Stimulated activated effector memory CD8-positive, alpha-beta T cell treated with anti-CD3 and anti-CD28 coated beads, Interleukin-12 subunit alpha, Interleukin-12 subunit beta, amount 100 ng/mL, for 72 hours (primary cell): Measurements from ENCODE around the gene HTR1B.
A peak's percentile ranks its signal among the peaks of the same experiment; 100 is the strongest.

Experiments
- ATAC-seq: fragments of 150-1000 bp; cut with Tn5 transposase; 2 replicates; pipeline ENCODE4 v1.10.0; 2021
- DNase-seq, 2 donors: peaks; one replicate each; pipeline ENCODE4 v3.0.0; 2021 to 2022; ENCODE audit warnings: low spot score in 2 of 2
- H3K27ac Mint-ChIP-seq: one replicate; pipeline ENCODE4 v1.8.0; 2022; ENCODE audit warnings: mild to moderate bottlenecking, mixed read lengths
- H3K36me3 Mint-ChIP-seq: one replicate; pipeline ENCODE4 v1.8.0; 2022; ENCODE audit warnings: mild to moderate bottlenecking, mixed read lengths
- H3K4me1 Mint-ChIP-seq: one replicate; pipeline ENCODE4 v1.8.0; 2022; ENCODE audit warnings: mixed read lengths
- H3K4me3 Mint-ChIP-seq: one replicate; pipeline ENCODE4 v1.8.0; 2022; ENCODE audit warnings: mild to moderate bottlenecking, mixed read lengths
- H3K9me3 Mint-ChIP-seq: one replicate; pipeline ENCODE4 v1.8.0; 2022; ENCODE audit warnings: mixed read lengths

HTR1B gene, protein sequence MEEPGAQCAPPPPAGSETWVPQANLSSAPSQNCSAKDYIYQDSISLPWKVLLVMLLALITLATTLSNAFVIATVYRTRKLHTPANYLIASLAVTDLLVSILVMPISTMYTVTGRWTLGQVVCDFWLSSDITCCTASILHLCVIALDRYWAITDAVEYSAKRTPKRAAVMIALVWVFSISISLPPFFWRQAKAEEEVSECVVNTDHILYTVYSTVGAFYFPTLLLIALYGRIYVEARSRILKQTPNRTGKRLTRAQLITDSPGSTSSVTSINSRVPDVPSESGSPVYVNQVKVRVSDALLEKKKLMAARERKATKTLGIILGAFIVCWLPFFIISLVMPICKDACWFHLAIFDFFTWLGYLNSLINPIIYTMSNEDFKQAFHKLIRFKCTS

DNA sequence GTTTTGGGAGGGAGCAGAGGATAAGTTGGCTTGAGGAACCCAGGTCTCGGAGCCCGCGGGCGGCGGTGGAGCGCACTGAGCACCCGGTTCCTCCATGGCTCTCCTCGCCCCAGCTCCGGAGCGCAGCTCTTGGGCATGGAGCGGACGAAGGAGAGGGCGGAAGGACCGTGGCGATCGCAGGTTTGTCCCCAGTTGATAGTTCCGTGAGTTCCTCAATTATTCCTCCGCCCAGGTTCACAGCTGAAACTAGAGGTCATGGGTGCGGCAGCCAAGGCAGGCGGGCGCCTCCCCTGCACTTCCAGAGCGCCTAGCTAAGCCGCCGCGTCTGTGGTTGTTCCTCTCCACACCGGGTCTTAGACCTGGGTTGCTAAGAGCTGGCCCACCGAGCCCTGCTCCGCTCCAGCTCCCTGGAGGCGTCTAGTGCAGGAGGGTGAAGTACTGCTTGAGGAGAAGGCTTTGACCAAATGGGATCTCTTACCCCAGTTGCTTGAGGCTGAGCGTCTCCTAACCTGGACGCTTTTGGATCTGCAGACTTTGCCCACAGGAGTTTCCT lies at the start of gene HTR1B:
Gene HTR1B, minus strand, starts transcription at position 184 of the 553 bp plus-strand sequence. Its CDS starts 88 bp downstream, at position 96.
- Mint-ChIP-seq H3K36me3 (no peaks in the 10 kb centered on the region), H3K4me1 (peaks cover 24% of the 10 kb centered on the region), H3K4me3 (peak within 1 kb of the TSS; percentile 33), H3K9me3 (no peaks in the 10 kb centered on the region), H3K27ac (no peak within 1 kb of the TSS)
- ATAC-seq (peak; percentile 3), DNase-seq (no peak)

DNA sequence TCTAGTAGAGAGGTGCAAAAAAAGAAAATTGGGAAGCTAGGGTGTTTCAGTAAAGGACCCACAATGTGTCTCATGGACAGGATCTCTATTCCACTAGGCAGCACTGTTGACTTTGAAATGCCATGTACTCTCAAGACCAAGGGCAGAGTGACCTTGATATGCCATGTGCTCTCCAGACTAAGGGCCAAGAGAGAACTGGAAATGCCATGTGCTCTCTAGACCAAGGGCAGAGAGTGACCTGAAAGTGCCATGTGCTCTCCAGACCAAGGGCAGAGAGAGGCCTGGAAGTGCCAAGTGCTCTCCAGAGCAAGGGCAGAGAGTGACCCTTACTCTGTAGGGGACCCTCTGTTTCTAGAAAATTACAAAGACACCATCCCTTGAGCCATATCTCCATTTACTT lies 49.3 kb upstream of the HTR1B start:
- Mint-ChIP-seq H3K27ac (no peak overlapping the region), H3K4me1 (no peaks in the 10 kb centered on the region), H3K36me3 (no peaks in the 10 kb centered on the region), H3K9me3 (peaks cover 21% of the 10 kb centered on the region), H3K4me3 (no peak overlapping the region)
- DNase-seq (no peak), ATAC-seq (no peak)

DNA sequence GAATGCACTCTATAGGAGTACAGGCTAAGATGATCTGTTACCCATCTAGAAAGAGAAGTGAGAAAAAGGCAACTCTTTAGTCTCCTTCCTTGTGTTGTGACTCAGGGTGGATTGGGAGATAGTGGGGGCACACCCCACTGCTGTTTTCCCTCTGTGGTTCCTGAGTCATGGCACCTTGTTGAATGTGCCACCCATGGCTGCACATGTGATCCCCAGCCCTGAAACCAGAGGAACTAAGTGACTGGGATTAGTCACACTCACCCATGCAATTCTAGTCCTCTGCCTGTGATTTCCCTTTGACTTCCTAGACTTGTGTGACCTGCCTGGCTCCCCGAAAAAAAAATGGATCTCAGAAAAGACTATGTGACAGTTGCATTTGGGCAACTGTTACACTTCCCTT lies 48.6 kb upstream of the HTR1B start:
- ATAC-seq (no peak), DNase-seq (no peak)
- Mint-ChIP-seq H3K9me3 (peaks cover 24% of the 10 kb centered on the region), H3K36me3 (no peaks in the 10 kb centered on the region), H3K4me1 (no peaks in the 10 kb centered on the region), H3K4me3 (no peak overlapping the region), H3K27ac (no peak overlapping the region)

DNA sequence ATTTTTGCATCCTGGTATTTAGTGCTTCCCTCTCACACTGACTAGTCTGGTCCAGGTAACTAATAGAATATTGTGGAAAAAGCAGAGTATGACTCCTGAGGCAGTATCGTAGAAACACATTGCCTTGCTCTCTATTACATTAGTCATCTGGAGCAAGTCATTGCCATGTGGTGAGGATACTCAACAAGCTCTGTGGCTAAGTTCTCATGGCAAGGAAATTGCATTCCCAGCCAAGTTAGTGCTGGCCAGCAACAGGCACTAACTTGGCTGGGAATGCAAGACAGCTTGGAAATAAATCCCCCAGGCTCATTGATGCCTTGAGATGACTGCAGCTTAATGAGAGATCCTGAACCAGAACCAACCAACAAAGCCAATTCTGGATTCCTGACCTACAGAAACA lies 39.7 kb upstream of the HTR1B start:
- no peaks in the 10 kb centered on the region for H3K36me3 Mint-ChIP-seq
- no peaks in the 10 kb centered on the region for H3K4me1 Mint-ChIP-seq
- peaks cover 8% of the 10 kb centered on the region for H3K9me3 Mint-ChIP-seq
- H3K4me3 Mint-ChIP-seq: no peak overlapping the region
- ATAC-seq (no peak), DNase-seq (no peak)
- no peak overlapping the region for H3K27ac Mint-ChIP-seq

DNA sequence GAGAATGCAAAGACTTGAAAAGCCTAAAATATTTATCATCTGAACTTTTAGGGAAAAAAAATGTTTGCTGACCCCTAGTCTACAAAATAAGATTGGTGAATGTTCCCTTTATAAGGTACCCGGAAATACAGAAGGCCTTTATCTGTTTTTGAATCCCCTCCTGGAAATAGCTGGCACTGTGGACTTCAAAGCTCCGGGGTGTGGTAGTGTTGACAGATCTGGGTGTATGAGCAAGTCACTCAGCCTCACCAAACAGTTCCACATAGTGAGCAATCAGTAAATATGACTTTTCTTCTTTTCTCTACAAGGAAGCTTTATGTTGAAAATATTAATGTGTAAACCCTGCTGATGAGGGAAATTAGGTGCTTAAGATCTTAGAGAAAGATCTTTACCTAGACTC lies 29.2 kb upstream of the HTR1B start:
- Mint-ChIP-seq H3K9me3 (peaks cover 2% of the 10 kb centered on the region), H3K4me1 (no peaks in the 10 kb centered on the region), H3K4me3 (no peak overlapping the region), H3K27ac (no peak overlapping the region), H3K36me3 (no peaks in the 10 kb centered on the region)
- no peak for DNase-seq
- ATAC-seq: no peak

DNA sequence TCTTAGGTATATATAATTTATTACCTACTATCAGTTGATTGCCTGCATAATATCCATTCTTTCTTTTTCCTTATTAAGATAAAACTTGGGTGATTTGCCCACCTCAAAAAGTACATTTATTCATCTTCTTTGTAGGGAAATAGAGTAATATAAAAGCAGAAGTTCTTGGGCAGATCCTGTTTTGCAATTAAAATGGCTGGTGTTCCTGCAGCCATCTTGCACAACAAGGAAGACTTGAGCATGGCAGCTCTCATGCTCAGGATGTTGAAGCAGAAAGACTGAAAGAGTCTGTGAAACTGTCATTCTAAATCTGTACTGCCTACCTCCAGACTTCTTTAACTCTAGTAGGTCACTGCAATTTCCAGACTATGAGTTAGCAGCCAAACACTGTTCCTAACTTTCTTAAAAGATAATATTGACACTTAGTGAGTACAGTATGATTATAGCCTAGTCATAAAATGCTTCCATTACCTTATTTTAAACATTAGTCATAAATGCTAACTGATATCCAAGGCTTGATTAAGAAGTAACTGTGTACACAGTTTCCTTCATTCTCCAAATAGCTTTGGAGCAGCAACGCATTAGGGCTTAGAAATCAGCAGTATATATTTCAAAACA lies 24.6 kb upstream of the HTR1B start:
- no peaks in the 10 kb centered on the region for H3K4me1 Mint-ChIP-seq
- no peak overlapping the region for H3K27ac Mint-ChIP-seq
- H3K9me3 Mint-ChIP-seq: peaks cover 5% of the 10 kb centered on the region
- DNase-seq (no peak), ATAC-seq (no peak)
- H3K36me3 Mint-ChIP-seq: no peaks in the 10 kb centered on the region
- H3K4me3 Mint-ChIP-seq: no peak overlapping the region

DNA sequence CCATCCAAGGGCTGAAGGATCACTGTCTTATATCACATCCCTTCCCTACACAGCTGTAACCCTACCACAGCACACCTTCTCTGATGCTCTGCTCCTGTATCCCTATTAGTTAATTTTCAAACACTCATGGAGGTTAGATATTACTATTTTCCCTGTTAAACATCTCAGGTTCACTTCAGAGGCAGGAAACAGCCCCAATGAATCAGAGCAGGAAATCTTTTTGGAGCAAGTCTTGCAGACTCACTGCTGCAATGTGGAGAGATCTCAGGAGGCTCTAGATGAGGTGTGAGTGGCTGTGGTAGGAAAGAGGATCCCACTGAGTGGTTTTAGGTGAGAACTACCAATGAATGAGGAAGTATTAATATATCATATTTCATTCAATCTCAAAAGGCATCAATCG lies 19.7 kb upstream of the HTR1B start:
- no peak for DNase-seq
- no peak overlapping the region for H3K27ac Mint-ChIP-seq
- H3K4me1 Mint-ChIP-seq: no peaks in the 10 kb centered on the region
- no peak overlapping the region for H3K4me3 Mint-ChIP-seq
- peaks cover 3% of the 10 kb centered on the region for H3K9me3 Mint-ChIP-seq
- ATAC-seq: no peak
- no peaks in the 10 kb centered on the region for H3K36me3 Mint-ChIP-seq

DNA sequence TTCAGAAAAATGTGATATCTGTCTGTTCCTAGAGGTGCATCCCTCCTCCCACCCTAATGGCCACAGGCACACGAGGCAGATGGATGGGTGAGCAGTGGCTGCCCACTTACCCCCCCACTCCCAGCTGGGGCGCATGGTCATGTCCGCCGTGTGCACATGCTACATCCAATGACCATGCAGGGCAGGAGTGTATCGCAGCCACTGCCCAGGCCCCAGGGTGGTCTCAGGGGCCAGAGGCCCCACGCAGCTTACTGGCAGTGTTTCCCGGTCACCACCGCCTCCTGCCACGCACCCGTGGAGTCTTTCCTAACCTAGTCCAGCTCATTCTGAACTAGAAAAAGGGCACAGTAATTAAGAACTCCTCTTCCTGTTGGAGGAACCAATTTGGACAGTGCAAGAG lies 11.7 kb upstream of the HTR1B start:
- H3K9me3 Mint-ChIP-seq: no peaks in the 10 kb centered on the region
- DNase-seq (no peak), ATAC-seq (peak; percentile 37)
- H3K4me1 Mint-ChIP-seq: peaks cover 10% of the 10 kb centered on the region
- peak overlapping the region; percentile 42 for H3K4me3 Mint-ChIP-seq
- H3K27ac Mint-ChIP-seq: no peak overlapping the region
- H3K36me3 Mint-ChIP-seq: no peaks in the 10 kb centered on the region

DNA sequence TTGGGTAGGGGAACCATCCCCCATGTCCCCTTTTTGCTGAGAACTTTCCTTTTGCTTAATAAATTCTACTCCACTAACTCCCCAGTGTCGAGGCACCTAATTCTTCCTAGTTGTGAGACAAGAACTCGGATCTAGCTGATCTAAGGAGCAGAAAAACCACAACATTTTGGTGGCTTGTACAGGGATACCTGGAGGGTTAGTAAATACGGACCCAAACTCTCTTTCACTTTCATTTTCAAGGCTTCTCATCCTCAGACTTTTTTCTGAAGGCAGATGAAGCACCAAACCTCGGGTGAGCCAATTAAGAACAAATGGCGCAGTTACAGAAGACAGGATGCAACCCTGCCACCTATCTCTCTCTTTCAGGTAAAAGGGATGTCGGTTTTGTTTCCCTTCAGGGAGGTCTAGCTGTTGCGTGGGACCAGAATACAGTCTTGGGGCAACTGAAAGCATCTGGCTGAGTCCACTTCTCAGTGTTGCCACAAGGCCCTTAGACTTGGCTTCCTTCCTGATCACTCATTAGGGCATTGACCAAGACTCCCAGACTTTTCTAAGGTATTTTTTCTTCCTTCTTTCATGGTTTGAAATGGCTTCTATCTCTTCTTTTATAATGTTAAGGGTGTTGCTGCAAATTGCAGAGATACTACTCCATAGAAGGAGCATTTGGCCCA lies 11.1 kb upstream of the HTR1B start:
- peak overlapping the region; percentile 50 for H3K27ac Mint-ChIP-seq
- no peaks in the 10 kb centered on the region for H3K36me3 Mint-ChIP-seq
- DNase-seq (no peak), ATAC-seq (peak; percentile 37)
- H3K4me3 Mint-ChIP-seq: peak overlapping the region; percentile 42
- H3K9me3 Mint-ChIP-seq: no peaks in the 10 kb centered on the region
- peaks cover 10% of the 10 kb centered on the region for H3K4me1 Mint-ChIP-seq

DNA sequence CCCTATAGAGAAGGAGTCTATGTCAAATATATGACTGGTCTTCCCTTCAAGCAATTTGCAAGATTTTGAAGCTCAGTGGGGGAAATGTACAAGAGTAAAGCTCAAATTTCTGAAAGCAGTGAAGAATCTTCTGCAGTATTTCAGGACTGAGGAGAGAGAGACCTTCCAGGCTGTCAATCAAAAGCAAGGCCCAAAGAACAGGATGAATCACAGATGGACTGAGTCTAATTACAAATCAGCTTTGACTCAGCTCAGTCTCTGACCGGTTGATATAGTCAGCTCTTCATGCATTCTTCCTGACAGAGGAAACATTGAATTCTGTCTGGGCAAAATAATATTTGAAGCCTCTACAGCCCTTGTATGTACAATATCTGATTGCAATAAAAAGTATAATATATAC lies 7.7 kb upstream of the HTR1B start:
- peaks cover 18% of the 10 kb centered on the region for H3K4me1 Mint-ChIP-seq
- no peak overlapping the region for H3K27ac Mint-ChIP-seq
- ATAC-seq (no peak), DNase-seq (no peak)
- no peaks in the 10 kb centered on the region for H3K36me3 Mint-ChIP-seq
- no peak overlapping the region for H3K4me3 Mint-ChIP-seq
- H3K9me3 Mint-ChIP-seq: no peaks in the 10 kb centered on the region

DNA sequence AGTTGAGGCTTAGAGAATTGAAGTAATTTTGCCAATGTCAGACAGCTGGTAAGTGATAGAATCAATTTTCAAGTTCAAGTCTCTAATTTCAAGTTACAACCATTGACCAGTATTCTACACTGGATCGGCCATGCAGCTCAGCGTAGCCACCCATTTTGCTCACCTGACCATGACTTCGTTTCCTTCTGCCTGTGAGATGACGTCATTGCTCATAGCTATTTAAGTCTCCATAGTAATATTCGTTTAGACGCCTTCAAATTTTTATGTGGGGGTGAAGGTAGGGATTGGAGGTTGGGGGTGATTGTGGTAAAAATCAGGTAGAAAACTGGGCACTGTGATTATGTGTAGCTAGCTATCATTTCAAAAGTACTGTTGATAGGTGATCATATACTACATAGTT lies 5.6 kb upstream of the HTR1B start:
- Mint-ChIP-seq H3K4me1 (peaks cover 12% of the 10 kb centered on the region), H3K27ac (no peak overlapping the region), H3K36me3 (no peaks in the 10 kb centered on the region), H3K9me3 (no peaks in the 10 kb centered on the region), H3K4me3 (no peak overlapping the region)
- DNase-seq (no peak), ATAC-seq (no peak)

DNA sequence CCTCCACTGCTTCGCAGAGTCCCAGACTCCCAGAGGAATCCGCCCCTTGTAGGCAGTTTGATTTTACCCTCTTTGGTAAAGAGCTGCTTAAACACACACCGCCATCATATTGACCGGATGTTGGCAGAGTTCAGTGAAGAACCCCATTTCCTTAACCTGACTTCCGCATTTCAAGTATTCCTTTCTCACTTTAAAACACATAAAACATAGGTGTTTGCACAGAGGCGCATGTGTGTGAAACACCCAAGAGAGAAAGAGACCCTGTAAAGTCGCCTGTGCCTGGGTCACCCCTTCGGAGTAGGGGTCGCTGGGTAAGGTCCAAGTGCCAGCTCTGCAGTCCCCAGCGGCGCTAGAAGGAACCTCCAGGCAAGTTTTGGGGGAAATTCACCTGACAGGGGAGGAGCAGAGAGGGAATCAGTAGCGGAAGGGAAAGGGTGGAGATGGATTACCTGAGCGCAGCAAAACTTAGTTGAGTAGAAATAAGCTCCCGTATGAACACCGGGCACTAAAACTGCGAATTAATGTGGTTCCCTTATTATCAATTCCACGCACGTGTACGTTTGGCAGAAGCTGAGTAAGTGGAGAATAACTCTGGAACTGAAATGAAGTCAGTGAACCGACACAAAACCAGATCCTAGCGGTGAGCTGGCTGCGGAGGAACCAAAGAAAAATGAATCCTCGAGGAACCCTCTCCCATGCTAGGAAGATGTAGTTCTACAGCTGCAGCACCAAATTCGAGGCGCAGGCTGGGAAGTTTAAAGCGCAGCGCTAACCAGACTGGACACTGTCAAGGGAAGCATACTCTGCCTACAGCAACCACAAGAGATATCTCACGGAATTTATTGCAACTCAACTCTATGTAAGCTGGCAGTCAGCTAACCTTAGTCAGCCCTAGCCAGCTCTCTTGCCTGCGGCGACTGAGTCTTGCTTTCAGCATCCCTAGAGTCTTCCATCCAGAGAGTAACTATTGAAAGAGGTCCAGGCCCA lies 3.5 kb upstream of the HTR1B start:
- H3K4me3 Mint-ChIP-seq: peak overlapping the region; percentile 68
- no peaks in the 10 kb centered on the region for H3K36me3 Mint-ChIP-seq
- DNase-seq: peak in 1 of 2 donors; percentile 50
- H3K27ac Mint-ChIP-seq: peak overlapping the region; percentile 16
- H3K9me3 Mint-ChIP-seq: no peaks in the 10 kb centered on the region
- peak; percentile 58 for ATAC-seq
- peaks cover 24% of the 10 kb centered on the region for H3K4me1 Mint-ChIP-seq

DNA sequence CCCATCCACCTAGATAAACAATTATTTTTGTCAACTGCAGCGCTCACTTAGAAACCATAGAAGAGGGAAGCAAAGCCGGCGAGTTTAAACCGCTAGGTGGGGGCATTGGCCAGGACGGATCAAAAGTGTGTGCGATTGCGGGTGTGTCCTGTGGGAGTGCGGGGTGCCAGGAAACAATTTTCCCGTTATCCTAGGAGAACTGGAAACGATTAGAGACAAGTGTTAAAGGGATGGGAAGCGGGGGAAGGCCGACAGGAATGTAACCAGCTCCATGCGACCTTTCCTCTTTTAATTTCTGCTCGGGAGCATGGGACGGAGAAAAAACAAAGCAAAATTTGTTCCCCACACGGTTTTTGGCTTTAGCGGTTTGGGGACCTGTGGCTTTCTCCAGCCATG lies 2.8 kb upstream of the HTR1B start:
- H3K4me3 Mint-ChIP-seq: peak overlapping the region; percentile 68
- no peaks in the 10 kb centered on the region for H3K36me3 Mint-ChIP-seq
- H3K4me1 Mint-ChIP-seq: peaks cover 24% of the 10 kb centered on the region
- ATAC-seq (peak; percentile 66), DNase-seq (peak in 1 of 2 donors; percentile 52)
- H3K27ac Mint-ChIP-seq: peak overlapping the region; percentile 16
- H3K9me3 Mint-ChIP-seq: no peaks in the 10 kb centered on the region

DNA sequence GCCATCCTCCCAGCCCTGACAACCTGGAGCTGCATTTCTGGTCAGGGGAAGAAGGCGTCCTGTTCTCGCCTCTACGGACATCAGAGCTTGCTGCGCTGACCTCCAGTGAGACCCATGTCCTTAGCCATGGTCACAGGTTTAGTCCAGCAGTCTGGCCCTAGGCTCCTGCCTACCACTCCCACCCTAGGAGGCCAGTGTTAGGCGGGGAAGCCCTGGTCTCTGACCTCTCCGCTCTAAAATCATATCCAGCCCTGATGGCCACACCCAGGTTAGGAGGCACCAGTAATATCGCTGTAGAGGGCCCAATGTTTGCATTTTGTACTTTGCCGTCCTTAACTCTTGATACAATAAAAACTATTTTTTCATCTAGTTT lies 1.2 kb upstream of the HTR1B start:
- Mint-ChIP-seq H3K9me3 (no peaks in the 10 kb centered on the region), H3K4me1 (peaks cover 24% of the 10 kb centered on the region), H3K27ac (no peak overlapping the region), H3K4me3 (no peak overlapping the region), H3K36me3 (no peaks in the 10 kb centered on the region)
- ATAC-seq (no peak), DNase-seq (no peak)
